ENCODE results near the gene IRF4. TPM values are rescaled to one million over a fixed set of nuclear protein-coding genes. Genes with fewer than 3 reads are reported as not detected.

Gene IRF4
- total RNA-seq, 4 donors from 2014 or later = 0.89 to 7.4 (median 3.2) TPM

GRCh38 chr6:360349-360748, 31.2 kb upstream of the IRF4 start:
- no peak overlapping the region for H3K27ac ChIP-seq
- peaks cover 0 to 22% (median 0%) of the 10 kb centered on the region in 3 donors for H3K9me3 ChIP-seq
- no peak overlapping the region for H3K4me3 ChIP-seq
- no peak for TF ChIP-seq CTCF (IDR thresholded peaks at IDR 0.05)
- H3K36me3 ChIP-seq = no peaks in the 10 kb centered on the region
- H3K4me1 ChIP-seq = no peaks in the 10 kb centered on the region
- no peak for ATAC-seq
- 70 to 75% methylated on average over 5 of the region's 5 CpGs for WGBS, 2 donors (ENCODE audit: low coverage in 1 of 2)
- peaks cover 32% of the 10 kb centered on the region for H3K27me3 ChIP-seq

GRCh38 chr6:360764-361373, 30.7 kb upstream of the IRF4 start:
- Histone ChIP-seq H3K9me3 (peaks cover 0 to 22% (median 0%) of the 10 kb centered on the region in 3 donors), H3K4me3 (no peak overlapping the region), H3K27me3 (peaks cover 37% of the 10 kb centered on the region), H3K4me1 (no peaks in the 10 kb centered on the region), H3K27ac (no peak overlapping the region), H3K36me3 (no peaks in the 10 kb centered on the region)
- no peak for ATAC-seq
- no peak for TF ChIP-seq POLR2A (IDR thresholded peaks at IDR 0.05)
- TF ChIP-seq EP300 (IDR thresholded peaks at IDR 0.05) = no peak
- TF ChIP-seq POLR2AphosphoS5 (IDR thresholded peaks at IDR 0.05) = no peak
- TF ChIP-seq CTCF (IDR thresholded peaks at IDR 0.05) = no peak
- WGBS, 2 donors (ENCODE audit: low coverage in 1 of 2) = 70 to 77% methylated on average over 15 to 16 of the region's 19 CpGs

GRCh38 chr6:361411-362132, 30.0 kb upstream of the IRF4 start:
- no peak overlapping the region for H3K27ac ChIP-seq
- H3K4me1 ChIP-seq = no peaks in the 10 kb centered on the region
- TF ChIP-seq POLR2A (IDR thresholded peaks at IDR 0.05) (no peak), POLR2AphosphoS5 (IDR thresholded peaks at IDR 0.05) (no peak), CTCF (IDR thresholded peaks at IDR 0.05) (no peak), EP300 (IDR thresholded peaks at IDR 0.05) (no peak)
- peaks cover 43% of the 10 kb centered on the region for H3K27me3 ChIP-seq
- no peaks in the 10 kb centered on the region for H3K36me3 ChIP-seq
- peaks cover 0 to 22% (median 0%) of the 10 kb centered on the region in 3 donors for H3K9me3 ChIP-seq
- no peak overlapping the region for H3K4me3 ChIP-seq
- WGBS, 2 donors (ENCODE audit: low coverage in 1 of 2) = 73 to 77% methylated on average over 16 of the region's 16 CpGs
- no peak for ATAC-seq

- Histone ChIP-seq H3K4me3 (no peak overlapping the region), H3K27me3 (peaks cover 50% of the 10 kb centered on the region), H3K27ac (no peak overlapping the region), H3K36me3 (no peaks in the 10 kb centered on the region), H3K9me3 (peaks cover 0 to 22% (median 0%) of the 10 kb centered on the region in 3 donors), H3K4me1 (no peaks in the 10 kb centered on the region)
- no peak for TF ChIP-seq POLR2A (IDR thresholded peaks at IDR 0.05)
- TF ChIP-seq POLR2AphosphoS5 (IDR thresholded peaks at IDR 0.05) = no peak
- TF ChIP-seq EP300 (IDR thresholded peaks at IDR 0.05) = no peak
- TF ChIP-seq CTCF (IDR thresholded peaks at IDR 0.05) = no peak
- ATAC-seq = no peak
- WGBS, 2 donors (ENCODE audit: low coverage in 1 of 2) = 74 to 79% methylated on average over 14 of the region's 14 CpGs
Measured at GRCh38 chr6:362231-362923, 29.2 kb upstream of the IRF4 start.
